Measurements from ENCODE around the gene S100A4.

The S100A4 gene

DNA sequence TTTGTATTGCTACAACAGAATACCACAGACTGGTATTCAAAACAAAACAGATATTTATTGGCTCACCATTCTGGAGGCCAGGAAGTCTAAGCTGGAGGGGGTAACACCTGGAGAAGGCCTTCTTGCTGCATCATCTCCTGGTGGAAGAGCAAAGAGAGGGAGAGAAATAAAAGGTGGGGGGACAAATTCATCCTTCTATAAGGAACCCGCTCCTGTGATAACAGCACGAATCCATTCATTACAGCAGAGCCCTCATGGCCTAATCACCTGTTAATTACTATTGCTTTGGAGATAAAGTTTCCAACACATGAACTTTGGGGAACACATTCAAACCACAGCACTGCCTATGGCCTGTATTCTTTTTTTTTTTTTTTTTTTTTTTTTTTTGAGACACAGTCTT lies 14.6 kb upstream of the S100A4 start:
- no peak for DNase-seq (ENCODE audit: low read depth, low spot score)
- no peak overlapping the region for H3K4me3 ChIP-seq (ENCODE audit: low read depth, low read length)
- CTCF ChIA-PET: interaction anchor here (1.4 to 8.3 kb wide), 5 partner anchors 8 to 67 kb away, joined by 3 to 97 read pairs (median 25); partner anchors contain the start of genes S100A13, S100A3 and S100A6
- no peak for TF ChIP-seq CTCF (IDR thresholded peaks at IDR 0.05; ENCODE audit: insufficient read depth, low read length, missing control alignments)
- POLR2A ChIA-PET: no interaction called here

DNA sequence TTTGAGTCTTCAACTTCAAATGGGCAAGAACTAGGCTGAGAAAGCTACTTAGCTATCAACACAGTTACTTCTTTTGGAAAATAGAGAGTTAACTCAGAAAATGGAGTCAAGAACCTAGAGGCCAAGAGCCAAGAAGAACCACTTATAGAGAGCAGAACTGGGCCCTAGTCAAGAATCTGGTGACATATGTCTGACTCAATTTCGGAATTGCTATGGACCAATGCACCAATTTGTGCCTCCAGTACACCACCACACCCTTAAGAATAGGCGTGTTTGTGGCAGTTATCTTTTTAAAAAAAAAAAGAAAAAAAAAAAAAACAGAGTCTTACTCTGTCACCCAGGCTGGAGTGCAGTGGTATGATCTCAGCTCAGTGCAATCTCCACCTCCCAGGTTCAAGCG lies 12.3 kb upstream of the S100A4 start:
- POLR2A ChIA-PET: interaction anchor here (1.5 kb wide), 1 partner anchor 26 kb away, joined by 3 read pairs; no protein-coding TSS in a partner anchor
- no peak for TF ChIP-seq CTCF (IDR thresholded peaks at IDR 0.05; ENCODE audit: insufficient read depth, low read length, missing control alignments)
- no peak overlapping the region for H3K4me3 ChIP-seq (ENCODE audit: low read depth, low read length)
- no peak for DNase-seq (ENCODE audit: low read depth, low spot score)
- CTCF ChIA-PET: interaction anchor here (1.1 to 2.4 kb wide), 4 partner anchors 15 to 47 kb away, joined by 3 to 9 read pairs (median 3); no protein-coding TSS in a partner anchor

DNA sequence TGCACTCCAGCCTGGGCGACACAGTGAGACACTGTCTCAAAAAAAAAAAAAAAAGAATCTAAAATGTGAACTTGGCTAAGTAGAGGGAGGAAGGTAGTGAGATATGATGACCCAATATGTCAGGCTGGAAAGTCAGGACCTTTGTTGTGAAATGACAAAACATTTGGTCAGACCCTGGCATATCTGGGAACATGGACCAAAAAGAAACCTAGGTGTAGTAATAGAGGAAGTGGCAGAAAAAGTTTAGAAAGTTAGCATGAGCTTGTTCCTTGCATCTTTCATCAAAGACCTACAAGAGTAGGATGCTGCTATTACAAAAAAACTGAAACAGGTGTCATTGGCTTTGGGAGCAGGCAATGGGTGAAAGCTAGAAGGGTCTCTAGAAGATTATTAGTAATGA lies 10.7 kb upstream of the S100A4 start:
- no peak for TF ChIP-seq CTCF (IDR thresholded peaks at IDR 0.05; ENCODE audit: insufficient read depth, low read length, missing control alignments)
- ChIA-PET POLR2A (interaction anchor here (1.5 kb wide), 1 partner anchor 24 kb away, joined by 3 read pairs; no protein-coding TSS in a partner anchor), CTCF (interaction anchor here (1.0 to 2.4 kb wide), 3 partner anchors 11 to 23 kb away, joined by 3 to 9 read pairs (median 4); partner anchors contain the start of gene S100A4)
- H3K4me3 ChIP-seq (ENCODE audit: low read depth, low read length): no peak overlapping the region
- DNase-seq (ENCODE audit: low read depth, low spot score): no peak

DNA sequence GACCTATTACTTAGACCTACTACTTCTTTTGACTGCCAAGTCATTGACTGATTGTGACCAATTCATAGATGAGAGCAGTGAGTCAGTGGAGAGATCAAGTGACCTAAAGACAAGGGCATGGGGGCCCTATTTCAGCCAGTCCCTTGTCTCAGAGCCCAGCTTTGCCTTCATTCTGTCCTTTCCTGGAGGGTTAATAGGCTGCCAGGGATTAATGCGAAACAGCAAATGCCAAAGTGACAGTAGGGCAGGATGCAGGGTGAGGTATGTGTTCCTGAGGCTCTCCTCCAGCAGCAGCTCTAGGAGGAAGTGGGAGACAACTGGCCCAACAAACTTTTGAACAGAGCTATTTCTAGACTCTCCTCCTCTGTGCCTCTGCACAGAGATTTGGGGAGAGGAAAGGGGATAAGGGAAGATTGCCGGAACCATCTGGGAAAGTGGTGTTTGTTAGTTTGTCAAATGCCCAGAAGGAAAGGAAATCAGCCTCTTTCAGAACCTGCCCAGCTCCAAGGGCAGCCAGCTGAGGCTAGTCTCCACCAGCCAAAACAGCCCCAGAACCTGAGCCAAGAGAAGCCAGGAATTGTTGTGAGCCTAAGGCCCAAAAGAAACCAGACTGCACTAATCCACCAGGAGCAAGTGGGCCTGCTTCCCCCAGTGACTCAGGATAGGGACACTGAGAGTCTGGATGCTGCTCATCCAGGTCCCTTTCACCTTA lies 8.4 kb upstream of the S100A4 start:
- CTCF ChIA-PET: interaction anchor here (0.6 to 9.1 kb wide), 5 partner anchors 10 to 25 kb away, joined by 3 to 92 read pairs (median 26); partner anchors contain the start of genes S100A2 and S100A6
- no peak for TF ChIP-seq CTCF (IDR thresholded peaks at IDR 0.05; ENCODE audit: insufficient read depth, low read length, missing control alignments)
- DNase-seq (ENCODE audit: low read depth, low spot score): no peak

DNA sequence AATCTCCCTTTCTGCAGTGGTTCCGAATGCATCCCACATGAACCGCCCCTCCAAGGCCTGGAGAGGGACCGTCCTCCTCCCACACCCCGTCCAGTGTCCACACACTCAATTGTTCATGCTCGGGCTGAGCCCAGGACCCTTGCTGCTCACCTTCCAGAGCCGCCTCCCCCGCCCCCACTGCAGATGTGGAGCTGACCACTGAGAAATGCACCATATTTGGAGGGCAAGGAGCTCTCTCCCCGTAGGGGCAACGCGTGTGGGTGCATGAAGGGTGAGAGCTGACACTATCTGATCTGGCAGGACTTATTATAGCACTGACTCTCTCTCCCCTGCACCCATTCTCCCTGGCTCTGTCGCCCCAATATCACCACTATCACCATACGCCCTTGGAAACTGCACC lies 7.5 kb upstream of the S100A4 start:
- no peak for DNase-seq (ENCODE audit: low read depth, low spot score)
- no peak overlapping the region for H3K4me3 ChIP-seq (ENCODE audit: low read depth, low read length)
- no peak for TF ChIP-seq CTCF (IDR thresholded peaks at IDR 0.05; ENCODE audit: insufficient read depth, low read length, missing control alignments)
- ChIA-PET CTCF (interaction anchor here (1.8 to 9.1 kb wide), 5 partner anchors 11 to 21 kb away, joined by 7 to 92 read pairs (median 26); partner anchors contain the start of genes S100A2, S100A5 and S100A6), POLR2A (interaction anchor here (0.6 kb wide), 1 partner anchor 13 kb away, joined by 3 read pairs; no protein-coding TSS in a partner anchor)

More for the DNA sequence above, 8.4 kb upstream of the S100A4 start:
- POLR2A ChIA-PET: interaction anchor here (0.8 to 1.4 kb wide), 4 partner anchors 12 to 73 kb away, joined by 3 to 4 read pairs (median 3); partner anchors contain the start of genes S100A13 and S100A6
- no peak overlapping the region for H3K4me3 ChIP-seq (ENCODE audit: low read depth, low read length)

GRCh38 chr1:153552335-153552734 lies 6.7 kb upstream of the S100A4 start:
- ChIA-PET CTCF (interaction anchor here (1.6 to 9.1 kb wide), 7 partner anchors 11 to 42 kb away, joined by 4 to 92 read pairs (median 17); partner anchors contain the start of genes S100A2, S100A5 and S100A6), POLR2A (no interaction called here)
- H3K4me3 ChIP-seq (ENCODE audit: low read depth, low read length): no peak overlapping the region
- DNase-seq (ENCODE audit: low read depth, low spot score): no peak
- TF ChIP-seq CTCF (IDR thresholded peaks at IDR 0.05; ENCODE audit: insufficient read depth, low read length, missing control alignments): no peak

All from AG04449 (cell line).